NB4 (cell line): ENCODE results near the gene ADCYAP1R1.

ENCODE experiments used
- MYC ChIP-seq: IDR thresholded peaks from 2 replicates; pipeline ENCODE4 v1.6.1; 2011; ENCODE audit warnings: low read depth, low read length
- POLR2A ChIP-seq: IDR thresholded peaks from 2 replicates; pipeline ENCODE4 v1.6.1; 2011; ENCODE audit warnings: mild to moderate bottlenecking; ENCODE audit not compliant: insufficient read length; ENCODE audit errors: extremely low read depth
- TF ChIP-seq, protein P1 (sequence below): IDR thresholded peaks from one replicate; pipeline ENCODE4 v1.5.1; 2012; ENCODE audit warnings: low read depth, low read length
- TF ChIP-seq, protein P2 (sequence below): IDR thresholded peaks from 2 replicates; pipeline ENCODE4 v1.6.1; 2011; ENCODE audit warnings: low read depth, low read length

DNA sequence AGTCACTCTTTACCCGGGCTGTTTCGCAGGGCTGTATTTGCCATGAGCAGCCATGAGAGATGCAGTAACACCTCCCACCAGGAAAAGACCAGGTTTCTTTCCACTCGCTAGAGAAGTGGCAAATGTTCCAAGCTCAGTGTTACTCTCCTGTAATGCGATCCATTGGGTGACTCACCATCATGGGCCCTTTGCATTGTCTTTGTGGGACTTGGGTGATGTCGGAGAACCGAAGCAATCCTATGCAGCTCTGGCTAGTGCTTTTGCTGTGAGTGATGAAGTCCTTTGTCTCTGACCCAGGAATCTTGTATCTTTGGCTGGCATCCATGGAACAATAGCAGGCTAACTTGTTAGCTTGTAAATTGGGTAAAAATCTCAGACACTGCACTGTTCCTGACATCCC, 48.4 kb upstream of the ADCYAP1R1 start:
- TF ChIP-seq, protein P1, sequence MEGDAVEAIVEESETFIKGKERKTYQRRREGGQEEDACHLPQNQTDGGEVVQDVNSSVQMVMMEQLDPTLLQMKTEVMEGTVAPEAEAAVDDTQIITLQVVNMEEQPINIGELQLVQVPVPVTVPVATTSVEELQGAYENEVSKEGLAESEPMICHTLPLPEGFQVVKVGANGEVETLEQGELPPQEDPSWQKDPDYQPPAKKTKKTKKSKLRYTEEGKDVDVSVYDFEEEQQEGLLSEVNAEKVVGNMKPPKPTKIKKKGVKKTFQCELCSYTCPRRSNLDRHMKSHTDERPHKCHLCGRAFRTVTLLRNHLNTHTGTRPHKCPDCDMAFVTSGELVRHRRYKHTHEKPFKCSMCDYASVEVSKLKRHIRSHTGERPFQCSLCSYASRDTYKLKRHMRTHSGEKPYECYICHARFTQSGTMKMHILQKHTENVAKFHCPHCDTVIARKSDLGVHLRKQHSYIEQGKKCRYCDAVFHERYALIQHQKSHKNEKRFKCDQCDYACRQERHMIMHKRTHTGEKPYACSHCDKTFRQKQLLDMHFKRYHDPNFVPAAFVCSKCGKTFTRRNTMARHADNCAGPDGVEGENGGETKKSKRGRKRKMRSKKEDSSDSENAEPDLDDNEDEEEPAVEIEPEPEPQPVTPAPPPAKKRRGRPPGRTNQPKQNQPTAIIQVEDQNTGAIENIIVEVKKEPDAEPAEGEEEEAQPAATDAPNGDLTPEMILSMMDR = no peak
- TF ChIP-seq, protein P2, sequence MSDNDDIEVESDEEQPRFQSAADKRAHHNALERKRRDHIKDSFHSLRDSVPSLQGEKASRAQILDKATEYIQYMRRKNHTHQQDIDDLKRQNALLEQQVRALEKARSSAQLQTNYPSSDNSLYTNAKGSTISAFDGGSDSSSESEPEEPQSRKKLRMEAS = no peak
- no peak for TF ChIP-seq POLR2A
- no peak for TF ChIP-seq MYC
